OCI-LY7 (cell line): ENCODE data around the gene ACSL6. TPM values are rescaled to one million over a fixed set of nuclear protein-coding genes. Genes with fewer than 3 reads are reported as not detected.

Experiments used
- BruUV-seq: library from RNA; stranded (reverse); fragments of 400-500 nt; replicated peaks from 2 replicates; lab custom pipeline; 2021; lab: Mats Ljungman, UMichigan
- CTCF ChIA-PET: fragments of 300-600 bp; sonication (Branson Sonifier 250); formaldehyde crosslinking; loops from one replicate; lab custom pipeline; 2022; ENCODE audit warnings: antibody characterized with exemption; ENCODE audit not compliant: unreplicated experiment; lab: Charles Lee
- POLR2A ChIA-PET: fragments of 300-600 bp; sonication (Branson Sonifier 250); formaldehyde crosslinking; loops from one replicate; lab custom pipeline; 2022; ENCODE audit warnings: antibody characterized with exemption; lab: Charles Lee
- DNase-seq: peaks from one replicate; pipeline ENCODE4 v3.0.0-alpha.2; 2015; ENCODE audit warnings: low spot score
- H2AFZ ChIP-seq: fragments of 200-600 bp; sonication (generic), shearing (Covaris generic); 2 replicates; pipeline ENCODE4 v1.6.1; 2014; ENCODE audit warnings: mild to moderate bottlenecking, antibody characterized with exemption, low read length, moderate library complexity
- H3K27ac ChIP-seq: fragments of 200-600 bp; sonication (generic); 2 replicates; pipeline ENCODE4 v1.5.1; 2014; ENCODE audit warnings: mixed run types, low read depth, mild to moderate bottlenecking, moderate library complexity, low read length, inconsistent platforms; ENCODE audit not compliant: poor library complexity, severe bottlenecking
- H3K36me3 ChIP-seq: fragments of 200-600 bp; sonication (generic); 2 replicates; pipeline ENCODE4 v1.6.1; 2014; ENCODE audit warnings: mild to moderate bottlenecking, antibody characterized with exemption, low read length, moderate library complexity, mixed read lengths; ENCODE audit not compliant: insufficient read depth
- H3K4me1 ChIP-seq: fragments of 200-600 bp; sonication (generic); 2 replicates; pipeline ENCODE4 v1.5.1; 2014; ENCODE audit warnings: mild to moderate bottlenecking, low read length; ENCODE audit not compliant: insufficient read depth, poor library complexity, severe bottlenecking
- H3K4me2 ChIP-seq: fragments of 200-600 bp; sonication (generic); 2 replicates; pipeline ENCODE4 v1.6.1; 2014; ENCODE audit warnings: mild to moderate bottlenecking, low read length
- H3K4me3 ChIP-seq: fragments of 200-600 bp; sonication (generic); 2 replicates; pipeline ENCODE4 v1.5.1; 2014; ENCODE audit warnings: mild to moderate bottlenecking, low read depth, low read length; ENCODE audit not compliant: poor library complexity, severe bottlenecking
- H3K79me2 ChIP-seq: fragments of 200-600 bp; sonication (generic); 2 replicates; pipeline ENCODE4 v1.6.1; 2016; ENCODE audit warnings: low read depth, mild to moderate bottlenecking, low read length, moderate library complexity, mixed read lengths; ENCODE audit not compliant: insufficient read depth
- H3K9me2 ChIP-seq: fragments of 200-600 bp; sonication (generic); 2 replicates; pipeline ENCODE4 v1.6.1; 2016; ENCODE audit warnings: mild to moderate bottlenecking, low read length, mixed read lengths; ENCODE audit not compliant: insufficient read depth
- H3K9me3 ChIP-seq: fragments of 200-600 bp; sonication (generic); 2 replicates; pipeline ENCODE4 v1.6.1; 2014; ENCODE audit warnings: mild to moderate bottlenecking, mixed run types, low read length, mixed read lengths
- H4K20me1 ChIP-seq: fragments of 200-600 bp; sonication (generic); 2 replicates; pipeline ENCODE4 v1.6.1; 2014; ENCODE audit warnings: mild to moderate bottlenecking, antibody characterized with exemption, low read length, moderate library complexity, mixed read lengths; ENCODE audit not compliant: insufficient read depth
- EZH2phosphoT487 ChIP-seq: fragments of 200-600 bp; sonication (generic); IDR thresholded peaks from 2 replicates; pipeline ENCODE4 v1.6.1; 2018; ENCODE audit warnings: low read depth, borderline replicate concordance, mild to moderate bottlenecking, mixed run types, antibody characterized with exemption, low read length, moderate library complexity, mixed read lengths
- intact Hi-C: fragments of 100-400 bp; cut with micrococcal nuclease; formaldehyde crosslinking; loops from one replicate; pipeline ENCODE4 v1.10.0; 2022; ENCODE audit not compliant: unreplicated experiment
- total RNA-seq, 2 experiments: library from RNA; depleted of rRNA in 1 of 2; stranded (reverse); fragments of >200 nt in 1 of 2; shearing (Covaris generic) in 1 of 2; gene quantifications; 2 replicates each; pipeline ENCODE4 v1.2.3, GENCODE V29; 2014 to 2022
- TF ChIP-seq, protein P1 (sequence below): fragments of 200-600 bp; sonication (generic); conservative IDR thresholded peaks from 2 replicates; pipeline ENCODE4 v1.5.1; 2014; ENCODE audit warnings: mild to moderate bottlenecking, antibody characterized with exemption, low read length, moderate library complexity, mixed read lengths

ACSL6 gene
- total RNA-seq, 2 experiments from 2014 or later: not detected

- no peak overlapping the region for H3K27ac ChIP-seq
- intact Hi-C loops: no loop called here
- H3K9me2 ChIP-seq: no peaks in the 10 kb centered on the region
- H3K36me3 ChIP-seq: no peaks in the 10 kb centered on the region
- no peaks in the 10 kb centered on the region for H3K4me1 ChIP-seq
- no peak for TF ChIP-seq EZH2phosphoT487
- TF ChIP-seq, protein P1, sequence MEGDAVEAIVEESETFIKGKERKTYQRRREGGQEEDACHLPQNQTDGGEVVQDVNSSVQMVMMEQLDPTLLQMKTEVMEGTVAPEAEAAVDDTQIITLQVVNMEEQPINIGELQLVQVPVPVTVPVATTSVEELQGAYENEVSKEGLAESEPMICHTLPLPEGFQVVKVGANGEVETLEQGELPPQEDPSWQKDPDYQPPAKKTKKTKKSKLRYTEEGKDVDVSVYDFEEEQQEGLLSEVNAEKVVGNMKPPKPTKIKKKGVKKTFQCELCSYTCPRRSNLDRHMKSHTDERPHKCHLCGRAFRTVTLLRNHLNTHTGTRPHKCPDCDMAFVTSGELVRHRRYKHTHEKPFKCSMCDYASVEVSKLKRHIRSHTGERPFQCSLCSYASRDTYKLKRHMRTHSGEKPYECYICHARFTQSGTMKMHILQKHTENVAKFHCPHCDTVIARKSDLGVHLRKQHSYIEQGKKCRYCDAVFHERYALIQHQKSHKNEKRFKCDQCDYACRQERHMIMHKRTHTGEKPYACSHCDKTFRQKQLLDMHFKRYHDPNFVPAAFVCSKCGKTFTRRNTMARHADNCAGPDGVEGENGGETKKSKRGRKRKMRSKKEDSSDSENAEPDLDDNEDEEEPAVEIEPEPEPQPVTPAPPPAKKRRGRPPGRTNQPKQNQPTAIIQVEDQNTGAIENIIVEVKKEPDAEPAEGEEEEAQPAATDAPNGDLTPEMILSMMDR: no peak
- POLR2A ChIA-PET: interaction anchor here (1.0 kb wide), 1 partner anchor 9 kb away, joined by 3 read pairs; no protein-coding TSS in a partner anchor
- DNase-seq: no peak
- H3K4me2 ChIP-seq: no peak overlapping the region
- H4K20me1 ChIP-seq: no peaks in the 10 kb centered on the region
- no peaks in the 10 kb centered on the region for H3K79me2 ChIP-seq
- H2AFZ ChIP-seq: no peak overlapping the region
- no TSS peak for BruUV-seq
- CTCF ChIA-PET: no interaction called here
- no peaks in the 10 kb centered on the region for H3K9me3 ChIP-seq
- no peak overlapping the region for H3K4me3 ChIP-seq
Measured at GRCh38 chr5:132054697-132055440, 43.4 kb upstream of the ACSL6 start.

DNA sequence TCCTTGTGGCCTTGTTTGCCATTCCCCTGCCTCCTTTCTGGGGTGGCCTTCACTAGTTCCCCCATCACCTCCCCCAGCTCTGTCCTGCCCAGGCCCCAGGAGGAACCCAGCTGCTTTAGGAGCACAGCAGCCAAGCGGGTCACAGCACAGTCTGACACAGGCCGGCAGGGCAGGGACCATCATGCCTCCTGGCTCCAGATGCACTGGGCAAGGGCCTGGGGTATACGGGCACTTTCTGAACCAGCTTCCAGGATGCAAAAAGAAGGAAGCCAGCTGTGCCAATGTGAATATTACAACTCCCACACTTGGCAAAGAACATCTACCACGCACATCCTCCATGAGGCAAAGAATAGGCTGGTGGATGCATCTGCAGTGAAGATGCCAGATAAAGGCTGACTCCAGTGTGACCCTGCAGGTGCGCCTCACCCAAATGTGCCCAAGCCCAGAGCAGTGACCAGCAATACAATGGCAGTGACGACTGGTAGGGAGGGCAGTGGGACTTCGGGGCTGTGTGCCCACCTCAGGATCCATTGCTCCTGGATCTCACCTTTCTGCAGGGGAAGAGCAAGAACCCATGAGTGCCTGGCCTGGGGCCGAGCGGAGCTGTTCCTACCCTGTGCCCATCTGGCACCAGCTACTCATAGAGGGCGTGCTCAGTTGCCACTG is 42.7 kb upstream of the ACSL6 start:
- Histone ChIP-seq H3K9me2 (no peaks in the 10 kb centered on the region), H3K9me3 (no peaks in the 10 kb centered on the region), H3K79me2 (no peaks in the 10 kb centered on the region), H3K36me3 (no peaks in the 10 kb centered on the region), H3K4me3 (no peak overlapping the region), H4K20me1 (no peaks in the 10 kb centered on the region), H3K27ac (no peak overlapping the region), H3K4me2 (no peak overlapping the region), H3K4me1 (no peaks in the 10 kb centered on the region), H2AFZ (no peak overlapping the region)
- BruUV-seq: no TSS peak
- DNase-seq: no peak
- ChIA-PET POLR2A (no interaction called here), CTCF (no interaction called here)
- TF ChIP-seq, protein P1: no peak
- TF ChIP-seq EZH2phosphoT487: no peak
- intact Hi-C loops: no loop called here

- BruUV-seq: no TSS peak
- intact Hi-C loops: no loop called here
- H3K4me2 ChIP-seq: no peak overlapping the region
- no peaks in the 10 kb centered on the region for H3K79me2 ChIP-seq
- H2AFZ ChIP-seq: no peak overlapping the region
- H3K9me3 ChIP-seq: no peaks in the 10 kb centered on the region
- ChIA-PET POLR2A (no interaction called here), CTCF (no interaction called here)
- H3K4me3 ChIP-seq: no peak overlapping the region
- TF ChIP-seq, protein P1: no peak
- TF ChIP-seq EZH2phosphoT487: no peak
- DNase-seq: no peak
- H3K9me2 ChIP-seq: no peaks in the 10 kb centered on the region
- H4K20me1 ChIP-seq: no peaks in the 10 kb centered on the region
- H3K36me3 ChIP-seq: no peaks in the 10 kb centered on the region
- H3K4me1 ChIP-seq: no peaks in the 10 kb centered on the region
- H3K27ac ChIP-seq: no peak overlapping the region
Measured at GRCh38 chr5:132053483-132053882, 42.0 kb upstream of the ACSL6 start.
